K562 (cell line): ENCODE measurements around the gene MARK2. TPM values are rescaled to one million over a fixed set of nuclear protein-coding genes. Genes with fewer than 3 reads are reported as not detected.
A peak's percentile ranks its signal among the peaks of the same experiment; 100 is the strongest.

Experiments used
- ARID3B ChIP-seq: fragments of 250-450 bp; sonication (Bioruptor Pico); IDR thresholded peaks from 2 replicates; pipeline ENCODE4 v1.4.0; 2020; ENCODE audit warnings: borderline replicate concordance
- ATF6 ChIP-seq: sonication (generic); formaldehyde crosslinking; IDR thresholded peaks from 2 replicates; pipeline ENCODE4 v1.4.0; 2020; ENCODE audit warnings: mild to moderate bottlenecking, missing genetic modification reagents
- DIDO1 ChIP-seq: fragments of 450-650 bp; IDR thresholded peaks from 2 replicates; pipeline ENCODE4 v1.6.1; 2016; ENCODE audit warnings: low read depth, missing biosample characterization, missing genetic modification characterization
- ETV1 ChIP-seq: fragments of 450-650 bp; conservative IDR thresholded peaks from 2 replicates; pipeline ENCODE4 v1.6.1; 2016; ENCODE audit warnings: missing genetic modification characterization, control low read depth, low read depth, missing compliant biosample characterization
- HOMEZ ChIP-seq: fragments of 250-450 bp; sonication (Bioruptor Pico); IDR thresholded peaks from 2 replicates; pipeline ENCODE4 v1.4.0; 2020; ENCODE audit warnings: mild to moderate bottlenecking, moderate library complexity
- NCOA1 ChIP-seq: fragments of 450-650 bp; IDR thresholded peaks from 2 replicates; pipeline ENCODE4 v1.6.1; 2016; ENCODE audit warnings: low read depth
- NFYB ChIP-seq: IDR thresholded peaks from 2 replicates; pipeline ENCODE4 v1.6.1; 2011; ENCODE audit warnings: mild to moderate bottlenecking, moderate library complexity; ENCODE audit not compliant: insufficient read length; ENCODE audit errors: extremely low read depth
- PHF8 ChIP-seq: fragments of 200-600 bp; sonication (generic); IDR thresholded peaks from 2 replicates; pipeline ENCODE4 v1.6.1; 2012; ENCODE audit warnings: mixed run types, mild to moderate bottlenecking, inconsistent platforms, low read length, moderate library complexity, borderline replicate concordance
- PHTF2 ChIP-seq: fragments of 250-450 bp; sonication (Bioruptor Pico); IDR thresholded peaks from 2 replicates; pipeline ENCODE4 v1.5.0; 2021; ENCODE audit warnings: mild to moderate bottlenecking
- SMARCE1 ChIP-seq: fragments of 450-650 bp; IDR thresholded peaks from 2 replicates; pipeline ENCODE4 v1.7.1; 2016; ENCODE audit warnings: mild to moderate bottlenecking
- TCF7 ChIP-seq: sonication (generic); IDR thresholded peaks from 2 replicates; pipeline ENCODE4 v1.6.1; 2016; ENCODE audit warnings: antibody characterized with exemption, borderline replicate concordance
- XRCC3 ChIP-seq: fragments of 450-650 bp; IDR thresholded peaks from 2 replicates; pipeline ENCODE4 v1.6.1; 2017; ENCODE audit warnings: mild to moderate bottlenecking, moderate library complexity
- ZBTB11 ChIP-seq, 3 experiments: fragments of 200-800 bp in 1 of 3; fragments of 250-450 bp in 1 of 3; fragments of 450-650 bp in 1 of 3; sonication (Bioruptor Pico) in 1 of 3; sonication (Bioruptor generic) in 1 of 3; formaldehyde crosslinking in 1 of 3; IDR thresholded peaks; 2 replicates each; pipeline versions ENCODE4 v1.6.1 to v1.8.0; 2016 to 2022; ENCODE audit warnings: mild to moderate bottlenecking in 2 of 3, missing genetic modification characterization in 2 of 3, missing compliant biosample characterization in 1 of 3, moderate library complexity in 1 of 3
- ZNF280A ChIP-seq: fragments of 450-650 bp; IDR thresholded peaks from 2 replicates; pipeline ENCODE4 v1.6.1; 2018; ENCODE audit warnings: mild to moderate bottlenecking, low read depth; ENCODE audit not compliant: partially characterized antibody
- ZNF764 ChIP-seq: fragments of 250-450 bp; sonication (Bioruptor Pico); IDR thresholded peaks from 2 replicates; pipeline ENCODE4 v1.4.0; 2020; ENCODE audit warnings: low read depth, mild to moderate bottlenecking, moderate library complexity
- ZNF778 ChIP-seq: fragments of 450-650 bp; formaldehyde crosslinking; IDR thresholded peaks from 2 replicates; pipeline ENCODE4 v1.4.0; 2020; ENCODE audit warnings: mild to moderate bottlenecking, moderate library complexity
- polyA plus RNA-seq, 8 experiments: library from polyadenylated mRNA; depleted of rRNA in 4 of 8; stranded (reverse) in 5 of 8; unstranded in 3 of 8; fragments of >200 nt; fragmentation: Nextera tagmentation in 2 of 8; fragmentation: Illumina TruSeq in 1 of 8; extraction: Ambion mirVana in 2 of 8; extraction: Trizol in 1 of 8; gene quantifications; 2 replicates each; pipeline versions ENCODE4 v1.2.1 to v1.2.3, GENCODE V29; 2011 to 2014; ENCODE audit warnings: inconsistent platforms in 1 of 8, missing spikeins in 1 of 8
- total RNA-seq, 7 experiments: library from RNA; depleted of rRNA in 6 of 7; stranded (reverse); fragments of >200 nt in 6 of 7; fragmentation: Illumina TruSeq in 2 of 7; extraction: Trizol in 2 of 7; gene quantifications; 2 replicates each; pipeline versions ENCODE4 v1.2.1 to v1.2.3, GENCODE V29; 2011 to 2021; ENCODE audit warnings: low replicate concordance in 1 of 7

The MARK2 gene
- total and polyA plus RNA-seq, 9 of the 15 experiments (the other 6 are each of a cell fraction or from before 2014, with no cell fraction given) = 0.32 to 43.5 (median 15.1) TPM

GRCh38 chr11:63839508-63840355, 822 bp downstream of the MARK2 start (continued):
- TF ChIP-seq HOMEZ (no peak), ARID3B (no peak), ZNF764 (CRISPR knock-in tag) (no peak), PHF8 (peak; percentile 1; the same call in 1 of the 2 replicates), ZNF778 (CRISPR knock-in tag) (no peak), NCOA1 (no peak), ATF6 (CRISPR knock-in tag) (no peak), PHTF2 (CRISPR knock-in tag) (no peak), ETV1 (tag) (no peak), DIDO1 (tag) (no peak), XRCC3 (no peak), TCF7 (no peak), SMARCE1 (peak; percentile 29; the same call in 1 of the 2 replicates), ZNF280A (no peak), NFYB (no peak), ZBTB11 (CRISPR knock-in tag; IDR thresholded peaks at IDR 0.05) (peak in 1 of 3 experiments; percentile 52; a peak in 1 of 6 replicates)
